GM18519 (cell line): ENCODE measurements around the gene TRIM69.
"Not testable (repeated sequence)": the region's sequence is repeated elsewhere in the genome, so short reads cannot be mapped to it uniquely, and the experiment has no call there.

ENCODE experiments used
- ATAC-seq: cut with Tn5 transposase; IDR thresholded peaks from one replicate; pipeline ENCODE4 v1.9.1; 2021; ENCODE audit warnings: mild to moderate bottlenecking, moderate library complexity; ENCODE audit not compliant: unreplicated experiment, low FRiP score

Gene TRIM69

DNA sequence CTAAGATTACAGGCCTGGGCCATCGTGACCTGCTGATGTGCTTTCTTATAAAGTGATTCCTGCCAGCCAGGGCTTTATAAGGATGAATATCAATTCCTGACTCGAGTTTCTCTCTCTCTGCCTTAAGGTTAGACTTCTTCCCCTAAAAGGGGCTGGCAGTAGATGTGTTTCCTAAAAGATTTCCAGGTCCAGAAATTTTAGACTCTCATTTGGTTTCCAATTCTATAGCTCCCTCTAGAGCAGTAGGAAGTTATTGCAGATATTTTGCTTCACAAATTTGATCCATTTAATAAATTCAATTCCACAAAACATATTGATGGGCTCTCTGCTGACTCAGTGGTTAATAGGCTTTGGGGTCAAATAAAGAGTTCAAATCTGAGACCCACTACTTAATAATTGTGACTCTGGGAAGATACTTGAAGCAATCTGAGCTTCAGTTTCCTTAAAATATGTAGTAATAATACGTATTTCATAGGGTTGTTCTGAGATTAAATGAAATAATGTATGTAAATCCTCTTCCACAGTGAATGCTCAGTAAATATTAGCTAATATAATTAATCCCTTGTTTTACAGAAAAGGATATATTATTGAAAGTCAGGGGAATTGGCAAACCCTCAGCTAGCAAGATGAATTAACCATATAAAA lies 2.1 kb downstream of the TRIM69 start:
- ATAC-seq, result no peak

DNA sequence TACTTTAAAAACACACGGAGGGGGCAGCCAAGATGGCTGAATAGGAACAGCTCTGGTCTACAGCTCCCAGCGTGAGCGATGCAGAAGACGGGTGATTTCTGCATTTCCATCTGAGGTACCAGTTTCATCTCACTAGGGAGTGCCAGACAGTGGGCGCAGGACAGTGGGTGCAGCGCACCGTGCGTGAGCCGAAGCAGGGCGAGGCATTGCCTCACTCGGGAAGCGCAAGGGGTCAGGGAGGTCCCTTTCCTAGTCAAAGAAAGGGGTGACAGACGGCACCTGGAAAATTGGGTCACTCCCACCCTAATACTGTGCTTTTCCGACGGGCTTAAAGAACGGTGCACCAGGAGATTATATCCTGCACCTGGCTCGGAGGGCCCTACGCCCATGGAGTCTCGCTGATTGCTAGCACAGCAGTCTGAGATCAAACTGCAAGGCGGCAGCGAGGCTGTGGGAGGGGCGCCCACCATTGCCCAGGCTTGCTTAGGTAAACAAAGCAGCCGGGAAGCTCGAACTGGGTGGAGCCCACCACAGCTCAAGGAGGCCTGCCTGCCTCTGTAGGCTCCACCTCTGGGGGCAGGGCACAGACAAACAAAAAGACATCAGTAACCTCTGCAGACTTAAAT lies 3.0 kb downstream of the TRIM69 start:
- not testable (repeated sequence) for ATAC-seq

DNA sequence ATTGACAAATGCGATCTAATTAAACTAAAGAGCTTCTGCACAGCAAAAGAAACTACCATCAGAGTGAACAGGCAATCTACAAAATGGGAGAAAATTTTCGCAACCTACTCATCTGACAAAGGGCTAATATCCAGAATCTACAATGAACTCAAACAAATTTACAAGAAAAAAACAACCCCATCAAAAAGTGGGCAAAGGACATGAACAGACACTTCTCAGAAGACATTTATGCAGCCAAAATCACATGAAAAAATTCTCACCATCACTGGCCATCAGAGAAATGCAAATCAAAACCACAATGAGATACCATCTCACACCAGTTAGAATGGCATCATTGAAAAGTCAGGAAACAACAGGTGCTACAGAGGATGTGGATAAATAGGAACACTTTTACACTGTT lies 7.1 kb downstream of the TRIM69 start:
- ATAC-seq, result not testable (repeated sequence)

DNA sequence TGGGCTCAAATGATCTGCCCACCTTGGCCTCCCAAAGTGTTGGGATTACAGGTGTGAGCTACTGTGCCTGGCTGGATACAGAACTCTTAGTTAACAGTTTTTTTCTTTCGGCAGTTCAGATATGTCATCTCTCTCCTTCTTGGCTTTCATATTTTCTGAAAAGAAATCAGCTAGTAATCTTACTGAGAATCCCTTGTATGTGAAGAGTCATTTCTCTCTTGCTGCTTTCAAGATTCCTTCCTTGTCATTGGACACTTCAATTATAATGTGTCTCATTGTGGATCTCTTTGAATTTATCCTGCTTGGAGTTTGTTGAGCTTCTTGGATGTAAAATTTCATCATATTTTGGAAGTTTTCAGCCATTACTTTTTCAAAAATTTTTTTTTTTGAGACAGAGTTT lies 17.0 kb downstream of the TRIM69 start:
- ATAC-seq, result no peak

DNA sequence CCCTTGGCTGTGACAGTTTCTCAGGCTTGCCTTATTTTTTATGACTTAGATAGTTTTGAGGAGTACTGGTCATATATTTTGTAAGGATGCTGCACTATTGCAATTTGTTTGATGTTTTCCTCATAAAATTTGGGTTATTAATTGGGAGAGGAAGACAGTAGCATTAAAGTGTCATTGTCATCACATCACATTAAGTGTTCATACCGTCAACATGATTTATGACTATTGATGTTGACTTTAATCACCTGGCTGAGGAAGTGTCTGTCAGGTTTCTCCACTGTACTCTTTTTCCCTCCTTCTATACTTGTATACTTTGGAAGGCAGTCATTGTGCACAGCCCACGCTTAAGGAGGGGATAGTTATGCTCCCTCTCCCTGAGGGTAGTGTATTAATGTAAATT lies 26.9 kb downstream of the TRIM69 start:
- ATAC-seq, result no peak

DNA sequence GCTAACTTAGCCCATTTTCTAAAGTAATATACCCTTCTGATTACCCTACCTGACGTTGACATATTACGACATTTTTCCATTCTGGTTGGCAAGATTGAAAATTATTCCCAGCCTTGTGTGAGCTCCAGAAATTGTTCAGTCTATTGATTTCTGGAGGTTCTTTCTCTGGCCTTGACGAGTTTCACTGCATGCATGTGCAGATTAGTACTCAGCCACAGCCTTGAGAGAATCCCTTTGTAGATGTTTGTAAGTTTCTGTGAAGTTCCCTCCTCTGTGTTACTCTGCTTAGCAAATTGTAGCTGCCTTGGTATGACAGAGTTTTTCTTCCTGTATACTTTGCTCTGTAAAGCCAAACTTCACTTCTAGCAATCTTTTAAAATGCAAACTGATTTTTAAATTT lies 27.5 kb downstream of the TRIM69 start:
- no peak for ATAC-seq

DNA sequence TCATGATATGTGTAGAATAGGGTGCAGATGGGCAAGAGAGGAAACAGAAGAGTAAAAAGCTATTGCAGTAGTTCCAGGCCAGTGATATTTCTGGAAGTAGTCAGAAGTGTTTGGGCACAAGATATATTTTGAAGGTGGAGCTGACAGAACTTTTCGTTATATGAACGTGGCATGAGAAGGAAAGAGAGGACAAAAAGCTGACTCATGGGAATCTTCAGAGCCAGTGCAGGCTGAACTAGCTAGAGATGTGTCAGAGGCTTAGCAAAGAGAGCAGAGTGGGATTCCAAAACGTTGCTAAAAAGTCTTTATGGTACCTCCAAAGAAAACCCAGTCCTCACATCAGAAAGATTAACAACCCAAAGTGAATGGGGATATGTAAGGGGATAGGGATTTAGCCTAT lies 28.7 kb downstream of the TRIM69 start:
- no peak for ATAC-seq

DNA sequence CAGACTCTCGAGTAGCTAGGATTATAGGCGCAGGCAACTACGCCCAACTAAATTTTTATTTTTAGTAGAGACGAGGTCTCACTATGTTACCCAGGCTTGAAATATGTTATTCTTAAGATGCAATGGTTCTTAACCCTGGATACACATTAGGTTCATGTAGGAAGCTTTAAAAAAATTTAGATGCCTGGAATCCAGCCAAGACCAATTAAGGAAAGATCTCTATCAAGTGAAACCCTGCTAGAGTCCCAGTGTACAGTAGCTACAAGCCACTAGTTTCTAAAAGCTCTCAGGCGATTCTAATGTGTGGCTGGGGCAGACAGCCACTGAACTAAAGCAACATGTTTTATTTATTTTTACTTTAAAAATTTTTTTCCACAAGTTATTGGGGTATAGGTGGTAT lies 33.2 kb downstream of the TRIM69 start:
- ATAC-seq, result no peak

DNA sequence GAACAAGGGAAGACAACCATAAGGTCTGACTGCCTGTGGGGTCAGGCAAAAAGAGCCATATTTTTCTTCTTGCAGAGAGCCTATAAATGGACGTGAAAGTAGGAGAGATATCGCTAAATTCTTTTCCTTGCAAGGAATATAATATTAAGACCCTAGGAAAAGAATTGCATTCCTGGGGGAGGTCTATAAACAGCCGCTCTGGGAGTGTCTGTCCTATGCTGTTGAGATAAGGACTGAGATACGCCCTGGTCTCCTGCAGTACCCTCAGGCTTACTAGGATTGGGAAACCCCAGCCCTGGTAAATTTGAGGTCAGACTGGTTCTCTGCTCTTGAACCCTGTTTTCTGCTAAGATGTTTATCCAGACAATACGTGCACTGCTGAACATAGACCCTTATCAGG lies 34.4 kb downstream of the TRIM69 start:
- ATAC-seq, result not testable (repeated sequence)

DNA sequence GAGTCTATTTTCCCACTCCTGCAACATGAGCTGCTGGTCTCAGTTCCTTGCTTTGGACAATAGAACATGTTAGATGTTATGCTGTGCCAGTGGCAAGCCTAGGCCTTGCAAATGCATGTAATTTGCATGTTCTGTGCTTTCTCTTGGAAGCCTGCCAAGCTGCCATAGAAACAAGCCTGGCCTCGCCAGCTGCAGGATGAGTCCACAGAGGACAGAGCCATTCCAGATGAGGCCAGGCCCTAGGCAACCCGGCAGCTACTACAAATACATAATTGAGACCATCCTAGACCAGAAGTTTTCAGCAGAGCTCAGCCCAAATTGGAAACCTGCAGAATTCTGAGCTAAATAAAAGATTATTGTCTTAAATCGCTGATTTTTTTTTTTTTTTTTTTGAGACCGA lies 39.6 kb downstream of the TRIM69 start:
- ATAC-seq, result no peak

DNA sequence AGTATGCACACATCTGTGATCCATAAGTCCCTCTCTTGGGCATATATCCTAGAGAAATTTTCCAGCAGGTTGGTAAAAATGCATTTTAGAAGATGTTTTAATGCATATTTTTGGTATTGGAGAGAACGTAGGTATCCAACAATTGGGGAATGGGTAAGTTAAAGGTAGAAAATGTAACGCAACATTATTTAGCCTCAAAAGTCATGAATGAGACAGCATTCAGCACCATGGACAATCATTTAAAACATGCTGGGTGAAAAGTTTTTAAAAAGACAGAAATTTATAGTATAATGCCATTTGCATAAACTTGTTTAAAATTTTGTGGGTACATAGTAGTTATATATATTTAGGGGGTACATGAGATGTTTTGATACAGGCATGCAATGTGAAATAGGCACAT lies 43.4 kb downstream of the TRIM69 start:
- ATAC-seq, result no peak

DNA sequence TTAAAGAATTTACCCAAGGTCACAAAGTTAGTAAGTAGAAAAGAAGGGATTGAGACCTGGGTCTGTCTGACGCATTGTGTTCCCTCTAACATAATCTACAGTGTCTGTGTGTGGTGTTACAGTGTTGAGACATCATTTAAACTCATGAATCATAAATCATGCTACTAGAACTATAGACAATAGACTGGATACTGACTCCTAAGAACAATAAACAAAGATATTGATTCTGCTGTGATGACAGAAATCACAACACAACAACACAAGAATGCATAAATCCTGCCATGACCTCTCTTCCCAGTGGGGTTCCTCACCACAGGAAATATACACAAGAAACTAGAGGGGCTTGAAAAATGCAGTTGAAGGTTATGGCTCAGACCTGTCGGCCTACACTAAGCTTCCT lies 44.3 kb downstream of the TRIM69 start:
- no peak for ATAC-seq

DNA sequence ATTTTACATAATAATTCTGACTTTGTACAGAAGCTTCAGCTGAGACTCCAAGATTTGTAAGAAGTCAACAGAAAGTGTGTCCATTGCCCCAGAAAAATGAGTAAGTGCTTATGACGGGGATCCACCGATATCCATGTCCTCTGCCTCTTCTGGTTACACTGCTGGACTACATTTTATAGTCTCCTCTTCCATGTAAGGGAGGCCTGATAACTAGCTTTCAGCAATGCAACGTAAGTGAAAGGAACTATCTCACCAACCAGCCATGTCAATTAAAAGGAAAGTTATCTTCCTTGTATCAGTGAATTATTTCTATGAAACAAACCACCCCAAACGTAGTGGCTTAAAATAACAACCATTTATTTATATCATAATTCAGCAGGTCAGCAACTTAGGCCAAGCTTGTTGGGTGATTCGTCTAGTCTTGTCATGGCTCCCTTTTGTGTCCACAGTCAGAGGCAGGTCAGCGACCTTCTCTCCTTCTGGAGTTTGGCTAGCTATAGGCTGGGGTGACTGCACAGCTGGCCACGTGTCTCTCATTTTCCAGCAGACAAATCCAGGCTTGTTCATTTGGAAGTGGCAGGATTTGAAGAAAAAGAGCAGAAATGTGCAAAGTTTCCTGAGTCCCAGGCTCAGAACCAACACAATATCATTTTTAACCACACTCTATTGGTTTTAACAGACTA lies 44.9 kb downstream of the TRIM69 start:
- ATAC-seq, result no peak

DNA sequence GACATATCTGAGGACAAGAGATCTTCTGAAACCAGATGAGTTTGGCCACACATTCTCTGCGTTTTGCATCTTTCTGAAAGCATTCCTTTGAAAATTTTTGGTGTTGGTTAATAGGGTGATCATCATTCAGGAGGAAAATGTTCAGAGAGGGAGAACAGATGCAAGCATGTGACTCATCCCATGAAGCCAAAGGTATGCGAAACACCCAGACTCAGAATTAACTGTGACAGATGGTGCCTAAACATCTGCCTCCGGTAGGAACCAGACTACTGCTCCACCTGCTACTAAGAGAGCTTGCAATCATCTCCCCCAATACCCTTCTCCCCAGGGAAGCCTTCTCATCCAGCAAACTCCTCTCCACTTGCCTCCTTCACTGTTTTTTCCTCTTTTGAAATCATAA lies 46.2 kb downstream of the TRIM69 start:
- ATAC-seq, result no peak

DNA sequence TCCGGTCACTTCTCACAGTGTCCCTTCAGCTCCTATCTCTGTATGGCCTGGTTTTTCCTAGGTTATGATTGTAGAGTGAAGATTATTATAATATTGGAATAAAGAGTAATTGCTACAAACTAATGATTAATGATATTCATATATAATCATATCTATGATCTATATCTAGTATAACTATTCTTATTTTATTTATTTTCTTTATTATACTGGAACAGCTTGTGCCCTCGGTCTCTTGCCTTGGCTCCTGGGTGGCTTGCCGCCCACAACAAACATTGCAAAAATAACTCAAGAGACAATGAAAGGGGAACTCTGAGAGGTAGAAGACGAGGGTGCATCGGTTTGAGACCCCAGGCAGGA lies 48.6 kb downstream of the TRIM69 start:
- ATAC-seq, result not testable (repeated sequence)

DNA sequence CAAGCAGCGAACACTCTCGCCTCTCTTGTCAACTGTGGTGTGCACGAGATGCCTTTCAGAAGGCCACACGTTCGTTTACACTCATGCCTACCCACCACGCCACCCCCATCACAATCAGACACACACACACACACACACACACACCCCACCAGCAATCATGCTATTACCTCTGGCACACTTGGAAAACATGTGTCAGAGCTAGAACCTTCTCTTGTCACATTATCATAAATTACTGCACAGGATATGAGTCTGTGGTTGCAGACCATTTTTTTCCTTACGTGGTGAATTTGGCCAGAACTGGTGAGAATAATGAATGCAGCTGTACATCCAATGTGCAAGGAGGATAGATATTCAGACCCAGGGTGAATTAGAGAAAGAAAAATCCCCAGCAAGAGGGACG lies 52.4 kb downstream of the TRIM69 start:
- no peak for ATAC-seq

DNA sequence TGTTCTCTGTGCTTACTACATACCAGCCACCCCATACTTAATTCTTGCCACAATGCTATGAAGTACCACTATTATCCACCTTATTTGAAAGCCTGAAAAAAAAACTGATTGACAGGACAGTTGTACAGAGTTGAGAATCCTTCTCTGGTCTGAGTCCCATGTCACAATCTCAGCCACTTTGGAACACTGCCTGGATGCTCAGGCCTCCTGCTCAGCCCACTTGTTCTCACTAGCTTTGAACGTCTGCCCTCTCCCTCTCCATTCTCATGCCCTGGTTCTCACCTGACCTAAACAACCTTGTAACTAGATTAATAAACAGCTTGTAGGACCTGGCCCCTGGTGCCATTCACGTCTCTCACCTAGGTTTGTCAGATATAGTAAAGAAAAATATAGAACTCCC lies 53.9 kb downstream of the TRIM69 start:
- no peak for ATAC-seq

DNA sequence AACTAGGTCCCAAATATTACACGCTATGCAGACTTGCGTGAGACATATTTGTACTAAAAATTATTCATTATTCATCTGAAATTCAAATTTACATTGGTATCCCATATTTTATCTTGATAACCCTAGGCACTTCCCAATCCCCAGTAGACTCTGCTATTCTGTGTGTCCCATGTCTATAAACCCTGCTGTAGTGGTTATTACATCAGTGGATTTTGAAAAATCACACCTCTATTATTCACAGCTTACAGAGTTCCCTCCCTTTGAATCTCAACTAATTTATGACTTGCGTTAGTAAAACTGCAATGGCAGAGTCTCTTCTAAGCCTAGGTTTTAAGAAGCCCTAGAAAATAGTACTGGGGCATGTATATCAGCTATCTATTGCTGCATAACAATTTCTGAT lies 54.3 kb downstream of the TRIM69 start:
- no peak for ATAC-seq

DNA sequence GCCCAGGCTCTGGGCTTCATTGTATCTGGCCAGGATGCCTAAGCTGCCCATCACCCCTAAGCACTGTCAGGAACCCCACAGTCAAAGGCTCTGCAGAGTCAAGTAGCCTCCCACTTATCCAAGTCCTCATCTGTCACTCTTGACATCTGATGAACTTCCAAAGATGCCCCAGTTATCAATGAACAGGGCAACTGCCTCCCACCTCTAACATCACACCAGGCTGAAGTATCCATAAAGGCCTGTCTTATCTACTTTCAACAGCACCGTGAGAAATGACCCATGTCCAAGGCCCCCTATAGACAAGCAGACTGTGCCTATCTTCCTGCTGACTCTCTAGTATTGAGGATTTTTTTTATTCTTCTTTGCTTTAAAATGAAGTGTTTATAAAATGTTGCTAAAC lies 56.4 kb downstream of the TRIM69 start:
- ATAC-seq, result no peak

DNA sequence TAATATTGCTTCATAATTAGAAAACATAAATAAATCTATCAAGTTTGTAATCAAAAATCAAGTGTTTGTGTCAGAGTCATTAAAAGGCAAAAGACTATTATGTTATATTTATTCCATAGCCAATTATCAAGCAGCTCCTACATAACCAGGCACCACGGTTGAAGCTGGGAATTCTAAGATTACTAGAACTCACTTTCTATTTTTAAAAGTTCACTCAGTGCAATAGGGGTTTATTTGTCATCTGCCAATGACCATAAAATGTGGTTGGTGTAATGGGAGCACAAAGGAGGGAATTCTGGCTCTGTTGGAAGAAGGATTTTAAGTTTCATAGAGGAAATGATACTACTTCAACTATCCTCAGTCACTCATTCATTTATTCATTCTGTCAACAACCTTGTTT lies 57.7 kb downstream of the TRIM69 start:
- no peak for ATAC-seq

DNA sequence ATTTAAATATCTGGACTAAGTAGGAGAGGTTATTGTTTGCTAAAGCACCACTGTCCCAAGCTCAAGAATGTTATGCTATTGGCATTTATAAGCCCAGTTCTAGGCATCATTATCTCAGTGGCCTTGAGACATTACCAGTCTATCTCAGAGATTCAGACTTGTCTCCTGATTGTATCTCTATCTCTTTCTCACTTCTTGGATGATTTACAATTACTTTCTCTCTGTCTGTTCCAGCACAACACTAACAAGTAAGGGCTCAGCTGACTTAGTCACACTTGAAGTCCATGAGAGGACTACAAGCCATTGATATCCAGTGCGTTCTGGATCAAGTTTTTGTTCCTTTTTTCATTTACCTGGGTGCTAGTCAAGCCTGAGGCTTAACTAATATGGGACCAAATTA lies 60.2 kb downstream of the TRIM69 start:
- ATAC-seq, result no peak

DNA sequence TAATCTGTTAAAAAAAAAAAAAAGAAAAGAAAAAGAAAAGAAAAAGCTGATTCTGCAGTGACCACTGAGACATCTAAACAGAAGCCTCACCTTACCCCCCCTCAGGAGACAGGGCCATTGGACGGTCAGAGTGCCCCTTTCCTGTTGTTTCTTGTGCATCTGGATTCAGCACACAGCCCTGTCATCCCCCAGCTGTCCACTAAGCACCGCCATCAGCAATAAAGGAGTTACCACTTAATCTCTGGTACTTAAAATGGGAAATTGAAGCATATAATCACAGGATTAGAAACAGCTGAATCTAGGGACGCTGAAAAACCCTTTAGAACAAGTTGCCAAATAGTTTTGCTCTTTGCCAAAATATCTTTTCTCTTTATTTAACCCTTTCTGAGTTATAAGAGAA lies 62.5 kb downstream of the TRIM69 start:
- no peak for ATAC-seq
